Myocyte (in vitro differentiated cells): ENCODE results near the gene OSMR. TPM values are rescaled to one million over a fixed set of nuclear protein-coding genes. Genes with fewer than 3 reads are reported as not detected.

Experiments used
- DNase-seq: peaks from one replicate; pipeline ENCODE4 v3.0.0-alpha.2; 2012; ENCODE audit warnings: low read depth
- total RNA-seq: library from RNA; depleted of rRNA; stranded (reverse); fragments of >200 nt; gene quantifications from 2 replicates; pipeline ENCODE4 v1.2.3, GENCODE V29; 2014

Gene OSMR
- total RNA-seq, 1 donor from 2014 or later: 40.0 TPM

GRCh38 chr5:38871058-38871605 is 25.3 kb downstream of the OSMR start:
- DNase-seq: no peak

DNA sequence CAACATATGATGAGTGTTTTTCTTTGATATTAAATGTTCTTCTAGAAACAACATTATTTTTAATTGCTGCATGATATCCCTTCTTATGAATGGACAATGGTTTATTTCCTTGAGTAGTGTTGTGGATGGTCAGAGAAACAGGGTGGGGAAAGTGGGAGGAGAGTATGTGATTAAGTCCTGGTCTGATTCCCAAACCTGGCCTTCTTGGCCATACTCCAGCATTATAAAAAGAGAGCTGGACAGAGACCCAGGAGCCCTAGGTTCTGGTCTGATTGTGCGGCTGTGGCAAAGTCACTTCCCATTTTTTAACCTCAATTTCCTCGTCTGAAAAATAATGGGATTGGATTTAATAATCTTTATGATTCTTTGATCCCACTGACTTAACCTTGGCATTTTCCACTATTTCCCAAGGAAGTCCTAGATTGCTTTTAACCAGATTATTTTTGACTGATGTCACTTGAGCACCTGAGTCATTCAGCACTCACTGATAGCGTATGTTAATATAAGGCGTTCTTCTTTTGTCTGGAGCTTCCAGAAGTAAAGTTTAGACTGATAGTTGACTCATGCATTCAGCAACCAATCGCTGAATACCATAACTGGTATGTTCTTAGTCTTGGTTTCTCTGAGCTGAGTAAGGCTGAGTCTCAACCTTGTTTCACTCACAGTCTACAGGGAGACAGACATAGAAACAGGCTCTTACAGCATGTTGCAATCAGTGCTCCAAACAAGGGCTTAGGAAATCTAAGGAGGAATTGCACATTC is 26.2 kb downstream of the OSMR start:
- DNase-seq: peak; percentile 68

DNA sequence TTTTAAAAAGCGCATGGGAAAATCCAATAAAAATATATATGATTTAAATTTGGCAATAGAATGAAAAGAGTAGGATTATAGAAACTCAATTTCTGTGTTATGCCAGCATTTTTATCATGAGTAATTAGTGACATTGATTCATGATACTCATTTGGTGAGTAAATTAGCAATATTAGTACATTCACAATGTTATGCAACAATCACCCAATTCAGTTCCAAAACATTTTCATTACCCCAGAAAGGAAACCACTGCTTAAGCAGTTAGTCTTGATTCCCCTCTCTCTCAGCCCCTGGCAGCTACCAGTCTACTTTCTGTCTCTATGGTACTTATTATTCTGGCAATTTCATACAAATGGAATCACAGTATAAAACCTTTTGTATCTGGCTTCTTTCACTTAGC is 27.0 kb downstream of the OSMR start:
- DNase-seq: no peak

DNA sequence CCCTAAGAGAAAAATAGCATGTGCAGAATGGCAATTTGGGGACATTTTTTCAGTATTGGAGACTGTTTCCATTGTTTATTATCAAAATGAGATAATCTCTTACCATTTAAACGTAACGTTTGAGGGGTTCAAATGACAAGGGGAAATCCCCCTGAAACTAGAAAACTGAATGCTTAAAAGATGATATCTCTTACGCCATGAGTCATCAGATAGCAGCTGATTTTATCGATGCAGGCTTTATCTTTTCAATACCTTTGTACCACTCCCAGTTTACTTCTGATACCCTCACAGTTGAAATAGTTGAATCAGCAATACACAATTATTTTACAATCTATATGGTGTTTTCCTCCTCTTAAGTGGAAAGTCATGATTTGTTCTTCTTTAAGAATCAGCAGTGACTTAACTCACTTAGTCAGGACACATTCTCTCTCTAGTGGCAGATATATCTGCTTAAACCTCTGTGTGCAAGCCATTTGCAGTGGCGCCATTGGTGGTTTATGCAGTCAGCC is 29.2 kb downstream of the OSMR start:
- DNase-seq: no peak

GRCh38 chr5:38878391-38879077 is 32.7 kb downstream of the OSMR start:
- DNase-seq: peak; percentile 34

DNA sequence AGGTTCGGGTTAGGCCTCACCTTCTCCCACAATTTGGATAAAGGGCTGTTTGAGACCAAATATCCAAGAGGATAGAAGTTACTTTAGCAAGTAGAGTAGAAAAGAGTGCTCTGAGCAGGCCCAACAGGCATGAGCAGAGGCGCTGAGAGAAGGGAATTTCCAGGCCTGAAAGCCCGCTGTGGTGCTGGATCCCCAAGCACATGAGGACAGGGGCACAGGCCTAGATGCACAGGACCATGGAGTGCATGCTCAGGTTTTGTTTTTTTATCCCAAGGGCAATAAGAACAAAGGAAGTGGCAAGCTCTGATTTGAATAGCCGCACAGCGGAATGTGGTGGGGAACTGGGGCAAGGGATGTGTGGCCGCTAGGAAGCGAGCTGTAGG is 33.3 kb downstream of the OSMR start:
- no peak for DNase-seq

GRCh38 chr5:38883842-38884241 is 38.0 kb downstream of the OSMR start:
- no peak for DNase-seq

- DNase-seq: no peak
Observed at GRCh38 chr5:38885208-38885607, 39.4 kb downstream of the OSMR start.

- DNase-seq: no peak
Observed at GRCh38 chr5:38888041-38888440, 42.2 kb downstream of the OSMR start.

GRCh38 chr5:38889424-38889823 is 43.6 kb downstream of the OSMR start:
- DNase-seq: no peak

DNA sequence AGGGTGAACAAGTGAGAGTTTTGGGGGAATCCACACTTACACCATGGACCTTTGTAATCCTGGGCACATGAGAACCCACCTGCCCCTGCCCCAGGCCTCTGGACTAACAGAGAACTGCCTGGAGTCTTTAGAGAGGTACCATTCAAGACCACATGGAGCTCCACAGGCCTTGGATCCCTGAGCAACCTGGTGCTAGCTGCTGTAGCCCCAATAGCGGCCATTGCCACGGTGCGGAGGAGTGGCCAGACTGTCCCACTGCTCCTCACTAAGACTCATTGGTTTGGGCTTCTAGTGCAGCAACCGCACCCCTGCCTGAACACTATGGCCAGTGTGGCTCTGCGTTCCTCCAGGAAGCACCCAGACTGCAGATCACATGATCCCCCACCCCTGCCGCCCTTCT is 45.8 kb downstream of the OSMR start:
- no peak for DNase-seq

DNA sequence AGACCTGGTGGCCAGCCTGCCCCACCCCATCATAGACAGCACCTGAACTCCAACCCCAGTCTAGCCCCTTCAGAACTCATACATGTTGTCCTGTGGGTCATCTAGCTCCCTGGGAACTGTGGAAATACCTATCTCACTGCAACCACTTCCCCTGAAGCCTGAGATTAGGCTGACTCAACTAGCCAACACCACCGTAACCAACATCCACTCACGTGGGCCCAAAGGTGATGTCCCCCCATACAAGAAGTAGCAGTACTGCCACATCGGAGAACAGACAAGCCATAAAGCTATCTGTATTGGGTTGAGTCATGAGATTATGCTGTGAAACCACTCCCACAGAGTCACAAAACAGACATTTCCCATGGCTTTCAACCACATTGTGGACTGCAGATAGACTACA is 46.6 kb downstream of the OSMR start:
- no peak for DNase-seq

DNA sequence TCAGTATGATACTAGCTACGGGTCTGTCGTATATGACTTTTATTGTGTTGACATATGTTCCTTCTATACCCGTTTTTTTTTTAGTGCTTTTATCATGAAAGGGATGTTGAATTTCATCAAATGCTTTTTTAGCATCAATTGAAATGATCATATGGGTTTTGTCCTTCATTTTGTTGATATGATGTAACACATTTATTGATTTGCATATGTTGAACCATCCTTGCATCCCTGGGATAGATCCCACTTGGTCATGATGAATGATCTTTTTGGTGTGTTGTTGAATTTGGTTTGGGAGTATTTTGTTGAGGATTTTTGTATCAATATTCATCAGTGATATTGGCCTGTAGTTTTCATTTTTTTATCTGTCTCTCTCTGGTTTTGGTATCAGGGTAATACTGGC is 50.9 kb downstream of the OSMR start:
- no peak for DNase-seq

DNA sequence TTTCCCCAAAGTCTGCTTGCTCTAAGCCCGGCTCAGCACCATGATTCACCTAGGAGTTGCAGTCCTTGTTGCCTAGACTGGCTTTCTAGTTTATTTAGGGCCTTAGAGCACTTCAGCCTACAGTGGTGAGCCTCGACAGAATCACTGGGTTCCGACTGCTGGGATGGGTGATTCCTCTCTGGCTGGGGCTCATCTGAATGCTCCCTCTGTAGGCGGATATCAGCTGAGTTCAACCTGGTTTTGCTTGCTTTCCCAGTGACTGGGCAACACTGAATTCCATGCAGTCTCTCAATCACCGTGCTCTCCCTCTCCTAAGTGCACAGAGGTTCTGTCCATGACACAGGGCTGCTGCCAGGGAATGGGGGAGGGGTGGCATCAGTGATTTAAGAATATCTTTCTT is 54.1 kb downstream of the OSMR start:
- DNase-seq: no peak

DNA sequence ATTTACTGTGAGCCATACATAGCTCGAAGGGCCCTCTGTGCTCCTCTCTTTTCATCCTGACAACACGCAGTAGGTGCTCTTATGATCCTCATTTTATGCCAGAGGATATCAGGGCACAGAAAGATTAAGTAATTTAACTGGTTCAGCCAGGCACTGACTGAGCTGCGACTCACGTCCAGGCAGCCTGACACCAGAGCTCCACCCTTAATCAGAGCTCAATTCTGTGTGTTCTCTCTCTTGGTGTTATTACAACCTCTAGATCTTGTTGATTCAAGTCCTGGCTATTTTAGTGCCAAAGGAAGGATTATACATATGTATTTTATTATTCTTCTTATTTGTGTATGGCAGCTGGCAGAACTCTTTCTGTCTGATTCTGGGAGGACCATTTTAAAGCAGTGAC is 59.7 kb downstream of the OSMR start:
- no peak for DNase-seq

DNA sequence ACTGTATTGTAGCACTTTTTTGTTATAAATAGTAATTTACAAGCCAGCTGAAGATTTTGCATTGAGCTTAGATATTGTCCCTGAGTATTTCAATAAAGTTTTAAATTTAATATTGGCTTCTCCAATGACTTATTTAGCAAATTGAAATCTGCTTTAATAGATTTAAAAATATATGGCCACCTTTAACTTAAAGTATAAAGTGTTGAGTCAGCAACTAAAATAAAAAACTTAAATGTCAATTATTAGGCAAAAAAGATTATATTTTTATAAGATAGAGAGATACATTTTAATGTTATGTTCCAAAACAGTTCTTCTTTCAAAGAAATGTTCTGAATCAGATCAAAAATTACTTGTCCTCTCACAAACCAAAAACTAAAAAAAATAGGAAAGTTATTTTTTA is 60.7 kb downstream of the OSMR start:
- no peak for DNase-seq

DNA sequence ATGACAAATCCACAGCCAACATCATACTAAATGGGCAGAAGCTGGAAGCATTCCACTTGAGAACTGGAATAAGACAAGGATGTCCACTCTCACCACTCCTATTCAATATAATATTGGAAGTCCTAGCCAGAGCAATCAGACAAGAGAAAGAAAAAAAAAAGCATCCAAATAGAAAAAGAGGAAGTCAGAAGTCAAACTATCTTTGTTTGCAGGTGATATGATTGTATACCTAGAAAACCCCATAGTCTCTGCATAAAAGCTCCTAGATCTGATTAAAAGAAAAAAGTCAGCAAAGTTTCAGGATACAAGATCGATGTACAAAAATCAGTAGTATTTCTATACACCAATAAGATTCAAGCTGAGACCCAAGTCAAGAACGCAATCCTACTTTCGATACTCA is 66.1 kb downstream of the OSMR start:
- no peak for DNase-seq

- no peak for DNase-seq
Observed at GRCh38 chr5:38913714-38914113, 67.9 kb downstream of the OSMR start.

DNA sequence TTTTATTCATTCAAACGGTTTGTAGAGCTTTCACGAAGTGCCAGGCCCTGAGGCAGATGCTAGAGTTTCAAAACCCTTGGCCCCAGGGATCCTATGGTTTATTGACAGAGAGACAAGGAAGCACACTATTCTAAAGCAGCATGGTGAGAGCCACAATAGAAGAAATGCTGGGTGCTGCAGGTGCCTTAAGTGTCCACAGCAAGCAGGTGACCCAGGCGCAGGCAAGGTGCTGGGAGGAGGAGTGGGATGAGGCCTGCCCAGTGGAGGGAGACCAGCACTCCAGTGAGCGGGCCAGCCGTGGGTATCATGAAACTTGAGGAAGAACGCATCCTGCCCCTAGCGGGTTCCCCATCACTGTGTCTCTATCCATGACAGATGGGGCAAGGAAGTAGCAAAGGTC is 71.0 kb downstream of the OSMR start:
- no peak for DNase-seq

- DNase-seq: peak; percentile 51
Observed at GRCh38 chr5:38921174-38921573, 75.4 kb downstream of the OSMR start.

DNA sequence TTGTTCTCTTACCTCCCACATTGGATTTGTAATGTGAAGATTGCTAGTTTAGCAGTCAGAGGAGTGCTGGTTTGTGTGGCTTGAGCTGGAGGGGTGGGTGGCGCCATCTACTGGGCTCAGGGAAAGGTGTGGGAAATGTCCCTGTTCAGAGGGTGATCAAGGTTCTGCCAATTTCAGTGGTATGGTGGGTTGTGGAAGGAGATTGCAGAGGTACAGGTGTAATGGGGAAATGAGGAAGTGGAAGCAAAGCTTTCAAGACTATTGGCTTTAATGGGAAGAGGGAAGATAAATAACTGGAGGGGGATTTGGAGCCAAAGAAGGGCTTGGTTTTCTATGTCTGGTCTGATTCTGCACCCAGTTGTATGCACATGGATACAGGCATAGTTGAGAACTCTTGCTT is 76.4 kb downstream of the OSMR start:
- peak; percentile 56 for DNase-seq

DNA sequence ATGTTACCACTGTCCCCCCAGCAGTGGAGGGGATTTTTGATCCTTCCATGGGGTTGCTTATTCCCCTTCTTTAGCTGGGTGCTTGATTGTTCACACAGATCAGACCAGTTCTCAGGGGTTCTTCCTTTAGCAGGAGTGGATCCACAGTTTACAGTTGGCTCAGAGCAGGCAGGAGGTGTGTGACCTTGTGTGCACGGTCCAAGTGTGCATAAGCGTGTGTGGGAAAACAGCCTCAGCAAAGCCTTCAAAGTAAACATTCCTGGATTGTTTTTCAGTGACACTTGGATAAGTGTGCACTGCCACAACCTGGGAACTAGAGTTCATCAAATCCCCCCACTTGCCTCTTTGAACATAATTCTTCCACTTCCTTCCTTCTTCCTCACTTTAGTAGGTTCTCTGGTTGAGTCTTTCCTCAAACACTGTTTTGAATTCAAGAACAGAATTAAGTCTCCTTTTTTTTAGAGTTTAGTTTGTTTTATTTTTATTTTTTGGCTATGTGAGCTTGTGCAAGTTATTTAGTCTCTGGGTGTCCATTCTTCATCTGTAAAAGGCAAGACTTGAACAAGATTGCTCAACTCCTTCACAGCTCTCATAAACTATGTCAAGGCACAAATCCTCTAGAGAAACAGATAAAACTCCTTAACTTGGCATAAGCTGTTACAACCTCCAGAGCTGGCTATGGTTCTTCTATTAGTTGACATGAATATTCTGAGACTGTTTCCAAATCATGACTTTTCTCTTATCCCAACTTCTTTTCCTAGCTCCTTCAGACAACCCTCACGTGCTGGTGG is 78.0 kb downstream of the OSMR start:
- no peak for DNase-seq
